ENCODE measurements around the gene RGPD4.
"Not testable (repeated sequence)": the region's sequence is repeated elsewhere in the genome, so short reads cannot be mapped to it uniquely, and the experiment has no call there.

- TF ChIP-seq CTCF, POLR2A (IDR thresholded peaks at IDR 0.05): not testable (repeated sequence)
Measured at GRCh38 chr2:107916121-107916520, 89.4 kb downstream of the RGPD4 start.
